Measurements from ENCODE around the gene LRIG1. TPM values are rescaled to one million over a fixed set of nuclear protein-coding genes. Genes with fewer than 3 reads are reported as not detected.

The LRIG1 gene
- total and polyA plus RNA-seq, 7 donors, result 4.2 to 226 (median 150) TPM

- Histone ChIP-seq H3K27ac (peak overlapping the region in 2 of 4 donors; percentile 2 to 20), H3K27me3 (no peaks in the 10 kb centered on the region), H3K4me3 (no peak overlapping the region), H3K36me3 (no peaks in the 10 kb centered on the region), H3K9me3 (no peaks in the 10 kb centered on the region), H3K4me1 (peaks cover 0 to 25% (median 13%) of the 10 kb centered on the region in 4 donors)
- DNase-seq, result no peak
- TF ChIP-seq EP300 (IDR thresholded peaks at IDR 0.05) (no peak), POLR2AphosphoS5 (IDR thresholded peaks at IDR 0.05) (no peak), CTCF (IDR thresholded peaks at IDR 0.05) (no peak), POLR2A (IDR thresholded peaks at IDR 0.05) (no peak)
- 79 to 81% methylated on average over 3 of the region's 3 CpGs for WGBS, 2 donors
- intact Hi-C loops (cut with DNase I), result loop anchor here (5.0 kb wide), 1 partner anchor 37 kb away; no protein-coding TSS in a partner anchor
Observed at GRCh38 chr3:66338927-66339326, 161.9 kb downstream of the LRIG1 start.

DNA sequence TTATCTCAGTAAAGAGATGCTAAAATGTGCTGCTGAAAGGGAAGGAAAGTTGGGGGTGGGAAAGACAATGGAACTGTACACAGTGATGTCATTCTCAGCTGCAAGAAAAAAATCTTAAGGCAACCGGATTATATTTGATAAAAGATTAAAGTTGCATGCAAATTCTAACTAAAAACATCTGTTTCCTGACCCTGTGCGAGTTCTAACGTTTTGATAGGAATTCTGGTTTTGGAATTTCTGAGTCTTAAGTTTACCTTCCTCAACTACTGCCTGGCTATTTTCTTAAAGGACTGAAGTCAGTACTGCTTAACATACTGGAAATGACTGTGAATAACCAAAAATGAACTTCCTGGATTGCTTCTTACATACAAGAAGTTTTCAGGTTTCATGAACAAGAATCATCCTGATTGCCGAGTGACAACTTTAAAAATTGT is 164.5 kb downstream of the LRIG1 start:
- no peak for TF ChIP-seq POLR2A (IDR thresholded peaks at IDR 0.05)
- no peak for TF ChIP-seq POLR2AphosphoS5 (IDR thresholded peaks at IDR 0.05)
- no peak for TF ChIP-seq EP300 (IDR thresholded peaks at IDR 0.05)
- no peak for TF ChIP-seq CTCF (IDR thresholded peaks at IDR 0.05)
- Histone ChIP-seq H3K27me3 (no peaks in the 10 kb centered on the region), H3K36me3 (no peaks in the 10 kb centered on the region), H3K4me1 (peaks cover 0 to 11% (median 2%) of the 10 kb centered on the region in 4 donors), H3K27ac (no peak overlapping the region), H3K4me3 (no peak overlapping the region), H3K9me3 (no peaks in the 10 kb centered on the region)
- WGBS, 2 donors, result 51 to 53% methylated on average over 4 of the region's 4 CpGs
- no peak for DNase-seq
- intact Hi-C loops (cut with DNase I), result loop anchor here (5.0 kb wide), 1 partner anchor 34 kb away; no protein-coding TSS in a partner anchor

DNA sequence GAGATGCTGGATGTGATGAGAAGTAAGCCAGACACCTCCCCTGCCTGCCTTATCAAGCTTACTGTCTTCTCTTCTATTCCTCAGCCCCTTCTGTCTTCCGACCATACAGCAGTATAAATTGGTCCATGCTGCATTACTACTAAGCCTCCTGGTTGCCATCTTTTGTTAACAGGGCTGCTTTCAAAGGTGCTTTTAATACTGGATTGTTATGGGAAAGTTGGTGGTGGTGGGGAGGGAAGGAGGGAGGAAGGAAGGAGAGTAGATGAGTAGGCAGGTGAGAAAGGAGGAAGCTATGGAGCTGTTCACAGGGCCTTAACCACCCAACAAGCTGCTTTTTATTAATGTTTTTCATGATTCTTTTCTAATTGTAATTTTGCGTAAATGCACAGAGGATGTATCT is 165.2 kb downstream of the LRIG1 start:
- Histone ChIP-seq H3K4me1 (peaks cover 0 to 12% (median 2%) of the 10 kb centered on the region in 4 donors), H3K4me3 (no peak overlapping the region), H3K27ac (no peak overlapping the region), H3K36me3 (no peaks in the 10 kb centered on the region), H3K9me3 (no peaks in the 10 kb centered on the region), H3K27me3 (no peaks in the 10 kb centered on the region)
- no peak for DNase-seq
- 96 to 98% methylated on average over 2 of the region's 2 CpGs for whole genome bisulfite sequencing, 2 donors
- intact Hi-C loops (cut with DNase I), result loop anchor here (5.0 kb wide), 1 partner anchor 33 kb away; no protein-coding TSS in a partner anchor
- TF ChIP-seq POLR2AphosphoS5 (IDR thresholded peaks at IDR 0.05), result no peak
- TF ChIP-seq CTCF (IDR thresholded peaks at IDR 0.05), result no peak
- TF ChIP-seq EP300 (IDR thresholded peaks at IDR 0.05), result no peak
- no peak for TF ChIP-seq POLR2A (IDR thresholded peaks at IDR 0.05)

All from sigmoid colon (tissue), 7 donors.